ENCODE measurements around the gene HIPK2.

Gene HIPK2

DNA sequence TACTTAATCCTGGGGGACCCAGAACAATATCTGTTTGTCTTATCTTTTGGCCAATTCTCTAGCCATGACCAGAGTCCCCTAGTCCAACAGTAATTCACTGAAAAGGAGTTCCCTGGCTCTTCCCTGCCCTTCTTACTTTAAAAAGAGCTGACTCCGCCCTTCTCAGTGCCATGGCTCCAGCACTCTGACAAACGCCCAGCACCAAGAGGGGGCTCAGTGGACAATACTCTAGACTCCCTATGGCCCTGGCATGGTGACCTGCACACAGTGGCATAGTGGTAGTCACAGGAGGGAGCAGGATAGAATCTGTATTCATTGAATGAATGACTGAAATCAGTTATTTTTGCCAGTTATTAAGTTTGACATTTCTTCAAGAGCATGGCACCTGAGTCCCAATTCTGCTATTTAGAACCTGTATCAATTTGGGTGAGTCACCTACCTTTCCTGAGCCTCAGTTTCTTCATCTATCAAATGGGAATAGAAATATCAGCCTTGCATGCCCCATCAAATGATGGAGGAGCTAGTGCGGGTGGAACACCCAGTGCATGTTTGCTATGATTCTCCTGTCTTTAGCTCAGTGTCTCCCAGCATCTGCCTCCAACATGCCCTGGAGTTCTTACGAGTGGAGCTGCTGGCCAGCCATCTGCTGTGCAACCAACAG, 184.9 kb downstream of the HIPK2 start:
- peaks cover 53% of the 10 kb centered on the region for H3K36me3 ChIP-seq (ENCODE audit: control insufficient read depth, insufficient read depth, low read length)
- no peaks in the 10 kb centered on the region for H3K27me3 ChIP-seq (replicated peaks; ENCODE audit: control insufficient read depth, insufficient read depth, low read length, poor library complexity, severe bottlenecking)

DNA sequence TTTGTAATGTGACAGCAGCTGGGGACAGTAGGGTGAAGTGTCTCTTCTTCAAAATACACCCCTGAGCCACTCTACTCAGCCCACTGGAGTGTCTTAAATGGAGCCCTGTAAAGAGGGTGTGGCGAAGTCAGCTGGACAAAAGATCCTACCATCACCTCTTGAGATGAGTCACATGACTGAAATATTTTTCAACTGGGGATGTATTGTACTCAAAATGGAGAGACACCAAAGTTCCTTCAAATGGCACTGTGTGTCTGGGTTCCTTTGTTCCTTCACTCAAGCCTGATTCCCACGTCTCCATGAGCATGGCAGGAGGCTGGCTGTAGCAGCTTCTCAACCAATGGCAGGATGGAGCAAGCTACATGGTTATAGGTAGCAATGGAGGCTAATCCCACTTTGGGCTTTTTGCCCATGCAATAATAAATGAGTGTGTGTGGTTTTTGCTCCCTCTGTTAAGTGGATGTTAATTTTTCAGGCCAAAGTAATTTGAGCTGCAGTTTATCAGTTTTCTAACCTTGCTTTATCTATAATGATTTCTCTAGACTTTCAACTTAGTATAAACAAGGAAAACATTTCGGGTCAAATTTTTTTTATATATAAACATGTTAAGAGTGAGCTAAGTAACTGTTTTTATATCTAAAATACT, 186.1 kb downstream of the HIPK2 start:
- Histone ChIP-seq H3K4me3 (ENCODE audit: insufficient read depth, low read depth, low read length, poor library complexity, severe bottlenecking) (no peak overlapping the region), H3K27ac (ENCODE audit: insufficient read depth, low read length, poor library complexity, severe bottlenecking) (no peak overlapping the region), H3K9me3 (ENCODE audit: control insufficient read depth, low read length) (no peaks in the 10 kb centered on the region), H3K27me3 (replicated peaks; ENCODE audit: control insufficient read depth, insufficient read depth, low read length, poor library complexity, severe bottlenecking) (no peaks in the 10 kb centered on the region), H3K36me3 (ENCODE audit: control insufficient read depth, insufficient read depth, low read length) (peaks cover 48% of the 10 kb centered on the region), H3K4me1 (ENCODE audit: control insufficient read depth, insufficient read depth, low read length, poor library complexity, severe bottlenecking) (no peaks in the 10 kb centered on the region)
- DNase-seq: no peak

More for the DNA sequence above, 184.9 kb downstream of the HIPK2 start:
- Histone ChIP-seq H3K4me1 (ENCODE audit: control insufficient read depth, insufficient read depth, low read length, poor library complexity, severe bottlenecking) (no peaks in the 10 kb centered on the region), H3K4me3 (ENCODE audit: insufficient read depth, low read depth, low read length, poor library complexity, severe bottlenecking) (no peak overlapping the region), H3K9me3 (ENCODE audit: control insufficient read depth, low read length) (no peaks in the 10 kb centered on the region), H3K27ac (ENCODE audit: insufficient read depth, low read length, poor library complexity, severe bottlenecking) (no peak overlapping the region)
- no peak for DNase-seq

DNA sequence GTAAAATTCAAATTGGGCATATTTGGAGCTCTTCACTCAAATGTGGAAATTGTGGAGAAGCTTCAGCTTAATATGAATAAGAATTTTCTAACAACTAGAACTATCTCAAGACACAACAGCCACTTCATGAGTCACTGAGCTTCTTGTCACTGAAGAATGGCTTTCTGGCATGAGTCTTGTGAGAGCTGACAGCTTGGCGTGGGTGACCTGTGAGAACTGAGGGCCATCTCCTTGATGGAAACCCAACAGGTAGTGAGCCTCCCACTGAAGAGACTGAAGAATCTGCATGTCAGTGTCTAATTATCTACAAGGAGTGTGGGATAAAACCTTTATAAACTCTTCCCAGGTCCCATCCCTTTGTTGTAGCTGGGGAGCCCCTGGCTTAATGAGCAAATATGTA, 188.3 kb downstream of the HIPK2 start:
- H3K4me1 ChIP-seq (ENCODE audit: control insufficient read depth, insufficient read depth, low read length, poor library complexity, severe bottlenecking): no peaks in the 10 kb centered on the region
- no peak overlapping the region for H3K4me3 ChIP-seq (ENCODE audit: insufficient read depth, low read depth, low read length, poor library complexity, severe bottlenecking)
- H3K27me3 ChIP-seq (replicated peaks; ENCODE audit: control insufficient read depth, insufficient read depth, low read length, poor library complexity, severe bottlenecking): no peaks in the 10 kb centered on the region
- H3K27ac ChIP-seq (ENCODE audit: insufficient read depth, low read length, poor library complexity, severe bottlenecking): no peak overlapping the region
- H3K9me3 ChIP-seq (ENCODE audit: control insufficient read depth, low read length): no peaks in the 10 kb centered on the region
- no peak for DNase-seq
- H3K36me3 ChIP-seq (ENCODE audit: control insufficient read depth, insufficient read depth, low read length): peaks cover 42% of the 10 kb centered on the region

DNA sequence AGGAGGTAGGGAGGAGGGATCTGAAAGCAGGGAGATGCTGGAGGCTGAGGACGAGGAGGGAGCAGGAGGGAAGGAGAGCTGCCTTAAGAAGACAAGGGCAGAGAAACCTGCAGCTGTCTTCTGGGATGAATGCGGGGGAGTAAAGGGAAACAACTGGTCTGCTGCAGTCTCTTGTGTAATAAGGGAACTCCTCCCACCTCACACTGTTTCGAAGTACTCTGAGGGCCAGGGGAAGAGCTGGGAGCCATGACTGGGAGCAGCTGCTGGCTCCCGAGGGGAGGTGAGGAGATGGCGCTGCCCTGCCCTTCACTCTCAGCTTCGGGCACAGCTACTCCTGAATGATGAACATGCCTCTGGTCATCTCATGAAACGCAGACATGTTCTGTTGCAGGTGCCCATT, 189.2 kb downstream of the HIPK2 start:
- H3K9me3 ChIP-seq (ENCODE audit: control insufficient read depth, low read length): no peaks in the 10 kb centered on the region
- no peak for DNase-seq
- H3K36me3 ChIP-seq (ENCODE audit: control insufficient read depth, insufficient read depth, low read length): peaks cover 41% of the 10 kb centered on the region
- H3K4me3 ChIP-seq (ENCODE audit: insufficient read depth, low read depth, low read length, poor library complexity, severe bottlenecking): no peak overlapping the region
- no peaks in the 10 kb centered on the region for H3K27me3 ChIP-seq (replicated peaks; ENCODE audit: control insufficient read depth, insufficient read depth, low read length, poor library complexity, severe bottlenecking)
- no peak overlapping the region for H3K27ac ChIP-seq (ENCODE audit: insufficient read depth, low read length, poor library complexity, severe bottlenecking)
- H3K4me1 ChIP-seq (ENCODE audit: control insufficient read depth, insufficient read depth, low read length, poor library complexity, severe bottlenecking): no peaks in the 10 kb centered on the region

DNA sequence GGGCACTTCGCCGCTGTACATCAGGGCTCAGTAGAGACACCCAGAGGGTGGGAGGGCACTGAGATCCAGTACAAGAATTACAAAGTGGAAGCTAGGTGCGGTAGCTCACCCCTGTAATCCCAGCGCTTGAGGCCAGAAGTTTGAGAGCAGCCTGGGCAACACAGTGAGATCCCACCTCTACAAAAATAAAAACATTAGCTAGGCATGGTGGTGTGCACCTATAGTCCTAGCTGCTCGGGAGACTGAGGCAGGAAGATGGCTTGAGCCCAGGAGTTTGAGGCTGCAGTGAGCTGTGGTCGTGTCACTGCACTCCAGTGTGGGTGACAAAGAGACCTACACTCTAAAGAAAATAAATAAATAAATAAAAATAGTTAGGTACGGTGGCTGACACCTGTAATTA, 190.3 kb downstream of the HIPK2 start:
- DNase-seq: no peak
- Histone ChIP-seq H3K9me3 (ENCODE audit: control insufficient read depth, low read length) (no peaks in the 10 kb centered on the region), H3K27ac (ENCODE audit: insufficient read depth, low read length, poor library complexity, severe bottlenecking) (no peak overlapping the region), H3K4me1 (ENCODE audit: control insufficient read depth, insufficient read depth, low read length, poor library complexity, severe bottlenecking) (no peaks in the 10 kb centered on the region), H3K36me3 (ENCODE audit: control insufficient read depth, insufficient read depth, low read length) (peaks cover 48% of the 10 kb centered on the region), H3K4me3 (ENCODE audit: insufficient read depth, low read depth, low read length, poor library complexity, severe bottlenecking) (no peak overlapping the region), H3K27me3 (replicated peaks; ENCODE audit: control insufficient read depth, insufficient read depth, low read length, poor library complexity, severe bottlenecking) (no peaks in the 10 kb centered on the region)

DNA sequence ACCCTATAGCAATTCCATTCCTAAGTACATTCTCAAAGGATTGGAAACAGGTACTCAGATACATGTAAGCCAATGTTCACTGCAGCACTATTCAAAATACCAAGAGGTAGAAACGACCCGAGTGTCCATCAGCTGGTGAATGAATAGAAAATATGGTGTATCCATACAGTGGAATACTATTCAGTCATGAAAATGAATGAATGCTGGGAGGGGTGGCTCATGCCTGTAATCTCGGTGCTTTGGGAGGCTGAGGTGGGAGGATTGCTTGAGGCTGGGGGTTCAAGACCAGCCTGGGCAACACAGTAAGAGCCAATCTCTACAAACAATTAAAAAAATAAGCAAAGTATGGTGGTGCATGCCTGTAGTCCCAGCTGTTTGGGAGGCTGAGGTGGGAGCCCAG, 191.5 kb downstream of the HIPK2 start:
- Histone ChIP-seq H3K27ac (ENCODE audit: insufficient read depth, low read length, poor library complexity, severe bottlenecking) (no peak overlapping the region), H3K36me3 (ENCODE audit: control insufficient read depth, insufficient read depth, low read length) (peaks cover 54% of the 10 kb centered on the region), H3K4me3 (ENCODE audit: insufficient read depth, low read depth, low read length, poor library complexity, severe bottlenecking) (no peak overlapping the region), H3K9me3 (ENCODE audit: control insufficient read depth, low read length) (no peaks in the 10 kb centered on the region), H3K27me3 (replicated peaks; ENCODE audit: control insufficient read depth, insufficient read depth, low read length, poor library complexity, severe bottlenecking) (no peaks in the 10 kb centered on the region), H3K4me1 (ENCODE audit: control insufficient read depth, insufficient read depth, low read length, poor library complexity, severe bottlenecking) (no peaks in the 10 kb centered on the region)
- no peak for DNase-seq

DNA sequence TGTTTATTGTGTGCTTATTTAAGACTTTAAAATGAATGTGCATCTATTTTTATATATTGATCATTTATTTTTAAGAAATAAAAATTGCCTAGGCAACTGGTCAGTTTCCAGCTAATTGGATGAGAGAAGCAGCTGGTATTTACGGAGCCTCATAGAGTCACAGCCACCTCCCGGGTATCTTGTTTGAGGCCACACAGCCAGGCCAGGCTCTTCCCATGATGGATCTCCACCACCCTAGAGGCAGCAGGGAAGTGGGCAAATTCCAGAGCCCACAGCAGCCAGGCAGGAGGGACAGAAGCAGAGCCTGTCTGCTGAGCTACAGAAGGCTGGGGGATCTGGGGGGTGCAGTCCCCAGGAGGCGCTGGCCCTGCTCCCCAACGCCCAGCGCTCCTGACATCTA, 192.8 kb downstream of the HIPK2 start:
- peaks cover 55% of the 10 kb centered on the region for H3K36me3 ChIP-seq (ENCODE audit: control insufficient read depth, insufficient read depth, low read length)
- DNase-seq: no peak
- no peak overlapping the region for H3K4me3 ChIP-seq (ENCODE audit: insufficient read depth, low read depth, low read length, poor library complexity, severe bottlenecking)
- no peaks in the 10 kb centered on the region for H3K4me1 ChIP-seq (ENCODE audit: control insufficient read depth, insufficient read depth, low read length, poor library complexity, severe bottlenecking)
- no peaks in the 10 kb centered on the region for H3K27me3 ChIP-seq (replicated peaks; ENCODE audit: control insufficient read depth, insufficient read depth, low read length, poor library complexity, severe bottlenecking)
- no peak overlapping the region for H3K27ac ChIP-seq (ENCODE audit: insufficient read depth, low read length, poor library complexity, severe bottlenecking)
- H3K9me3 ChIP-seq (ENCODE audit: control insufficient read depth, low read length): no peaks in the 10 kb centered on the region

DNA sequence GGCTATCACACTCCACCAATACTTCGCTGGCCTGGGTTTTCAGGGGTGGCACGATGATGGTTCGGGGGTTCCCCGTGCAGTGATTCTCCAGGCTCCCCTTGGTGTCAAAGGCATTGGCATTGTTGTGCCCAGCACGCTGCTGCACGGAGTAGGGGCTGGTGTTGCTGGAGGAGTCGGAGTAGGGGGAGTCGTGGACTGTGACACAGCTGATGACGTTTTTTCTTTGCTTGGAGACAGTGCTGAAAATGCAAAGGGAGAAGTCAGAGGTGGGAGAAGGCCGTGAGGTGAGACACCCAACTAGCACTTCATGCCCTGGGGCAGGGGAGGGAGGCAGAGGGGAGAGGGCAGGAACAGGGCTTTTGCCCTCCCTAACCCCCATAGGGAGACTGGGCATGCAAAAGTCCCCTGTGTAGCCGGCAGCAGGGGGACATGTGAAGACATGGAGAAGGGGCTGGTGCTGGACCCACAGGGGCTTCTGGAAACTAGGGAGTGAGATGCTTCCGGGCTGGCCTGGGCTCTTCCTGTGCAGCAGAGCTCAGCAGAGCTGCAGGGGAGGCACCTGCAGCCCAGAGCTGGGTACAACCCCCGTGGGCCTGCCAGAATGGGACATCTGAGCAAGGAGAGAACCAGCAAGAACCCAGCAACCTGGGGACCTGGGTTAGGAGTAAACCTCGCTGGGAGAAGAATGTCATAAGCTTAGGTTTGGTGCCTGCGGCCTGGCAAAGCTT, 193.8 kb downstream of the HIPK2 start:
- Histone ChIP-seq H3K4me1 (ENCODE audit: control insufficient read depth, insufficient read depth, low read length, poor library complexity, severe bottlenecking) (no peaks in the 10 kb centered on the region), H3K36me3 (ENCODE audit: control insufficient read depth, insufficient read depth, low read length) (peaks cover 50% of the 10 kb centered on the region)
- no peak for DNase-seq

DNA sequence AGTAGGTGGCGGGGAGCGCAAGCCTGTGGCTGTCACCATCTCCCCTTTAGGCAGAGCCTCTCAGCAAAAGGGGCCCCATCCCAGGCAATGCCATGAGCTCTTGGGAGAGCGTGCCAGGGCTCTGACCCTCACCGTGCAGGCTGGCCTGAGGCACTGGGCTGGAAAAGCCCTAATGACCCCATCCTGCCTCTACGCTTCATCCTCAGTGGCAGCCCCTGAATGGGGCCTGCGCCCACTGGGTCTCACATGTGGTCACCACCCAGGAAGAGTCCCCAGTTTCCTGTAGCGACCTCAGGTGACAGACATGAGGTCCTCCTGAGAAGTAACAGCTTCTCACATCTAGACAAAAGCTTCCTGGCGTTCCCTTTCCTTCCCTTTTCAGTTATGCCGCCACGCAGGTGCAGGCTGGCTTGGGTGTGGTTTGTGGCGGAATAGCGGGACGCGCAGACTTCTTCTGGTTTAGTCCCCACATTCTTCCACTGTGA, 195.1 kb downstream of the HIPK2 start:
- Histone ChIP-seq H3K27me3 (replicated peaks; ENCODE audit: control insufficient read depth, insufficient read depth, low read length, poor library complexity, severe bottlenecking) (no peaks in the 10 kb centered on the region), H3K36me3 (ENCODE audit: control insufficient read depth, insufficient read depth, low read length) (peaks cover 50% of the 10 kb centered on the region), H3K4me1 (ENCODE audit: control insufficient read depth, insufficient read depth, low read length, poor library complexity, severe bottlenecking) (no peaks in the 10 kb centered on the region), H3K27ac (ENCODE audit: insufficient read depth, low read length, poor library complexity, severe bottlenecking) (no peak overlapping the region), H3K4me3 (ENCODE audit: insufficient read depth, low read depth, low read length, poor library complexity, severe bottlenecking) (no peak overlapping the region), H3K9me3 (ENCODE audit: control insufficient read depth, low read length) (no peaks in the 10 kb centered on the region)
- DNase-seq: no peak

More for the DNA sequence above, 193.8 kb downstream of the HIPK2 start:
- no peaks in the 10 kb centered on the region for H3K9me3 ChIP-seq (ENCODE audit: control insufficient read depth, low read length)
- H3K27me3 ChIP-seq (replicated peaks; ENCODE audit: control insufficient read depth, insufficient read depth, low read length, poor library complexity, severe bottlenecking): no peaks in the 10 kb centered on the region
- H3K27ac ChIP-seq (ENCODE audit: insufficient read depth, low read length, poor library complexity, severe bottlenecking): no peak overlapping the region
- H3K4me3 ChIP-seq (ENCODE audit: insufficient read depth, low read depth, low read length, poor library complexity, severe bottlenecking): no peak overlapping the region

DNA sequence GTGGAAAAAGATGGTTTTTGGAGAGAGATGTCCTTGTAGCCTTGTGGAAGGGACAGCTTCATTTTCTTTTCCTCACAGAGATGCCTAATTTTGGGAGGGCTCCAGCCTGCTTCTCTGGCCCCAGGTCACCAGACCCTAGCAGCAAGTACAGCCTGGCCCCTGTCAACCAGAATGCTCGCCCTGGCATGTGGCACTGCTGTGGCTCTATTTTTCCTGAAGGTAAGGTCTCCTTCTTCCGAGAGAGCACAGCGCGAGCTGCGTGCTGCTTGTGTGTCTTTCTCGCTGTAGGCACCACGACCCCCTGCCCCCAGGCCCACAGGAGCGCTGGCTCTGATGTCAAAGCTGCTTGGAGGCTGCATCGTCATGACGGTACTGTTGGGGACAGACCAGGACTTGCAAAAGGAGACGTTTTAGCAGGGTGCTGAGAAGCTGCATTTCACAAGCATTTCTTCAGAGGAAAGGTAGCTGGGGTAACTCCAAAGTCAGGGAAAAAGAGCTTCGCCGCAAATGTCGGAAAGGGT, 195.6 kb downstream of the HIPK2 start:
- Histone ChIP-seq H3K4me3 (ENCODE audit: insufficient read depth, low read depth, low read length, poor library complexity, severe bottlenecking) (no peak overlapping the region), H3K9me3 (ENCODE audit: control insufficient read depth, low read length) (no peaks in the 10 kb centered on the region), H3K36me3 (ENCODE audit: control insufficient read depth, insufficient read depth, low read length) (peaks cover 50% of the 10 kb centered on the region), H3K27me3 (replicated peaks; ENCODE audit: control insufficient read depth, insufficient read depth, low read length, poor library complexity, severe bottlenecking) (no peaks in the 10 kb centered on the region), H3K27ac (ENCODE audit: insufficient read depth, low read length, poor library complexity, severe bottlenecking) (no peak overlapping the region), H3K4me1 (ENCODE audit: control insufficient read depth, insufficient read depth, low read length, poor library complexity, severe bottlenecking) (no peaks in the 10 kb centered on the region)
- no peak for DNase-seq
